HCT116 (cell line): Measurements from ENCODE around the gene STAC. TPM values are rescaled to one million over a fixed set of nuclear protein-coding genes. Genes with fewer than 3 reads are reported as not detected.

Source experiments
- ATAC-seq: fragments of 200-7000 bp; cut with Tn5 transposase; 2 replicates; pipeline ENCODE4 v1.9.1; 2020; ENCODE audit warnings: mild to moderate bottlenecking, moderate library complexity
- BruUV-seq: library from RNA; stranded (reverse); fragments of 400-500 nt; replicated peaks from 2 replicates; lab custom pipeline; 2021; lab: Mats Ljungman, UMichigan
- CTCF ChIA-PET: fragments of 300-600 bp; sonication (Branson Sonifier 250); formaldehyde crosslinking; loops from one replicate; lab custom pipeline; 2021; ENCODE audit warnings: antibody characterized with exemption; lab: Charles Lee
- POLR2A ChIA-PET: fragments of 300-600, 350-600 bp; sonication (Branson Sonifier 250); formaldehyde crosslinking; loops from one replicate; lab custom pipeline; 2021; ENCODE audit warnings: antibody characterized with exemption; lab: Charles Lee
- RAD21 ChIA-PET, 2 experiments: fragments of 300-600 bp; sonication (Branson Sonifier 250); formaldehyde crosslinking; loops; one replicate each; lab custom pipeline; 2023; ENCODE audit warnings: low total read pairs in 2 of 2; ENCODE audit not compliant: uncharacterized antibody in 2 of 2, unreplicated experiment in 2 of 2, low non-redundant PET in 1 of 2; lab: Charles Lee
- DNase-seq: peaks from one replicate; pipeline ENCODE4 v3.0.0-alpha.2; 2010; ENCODE audit warnings: low read depth, low spot score
- H2AFZ ChIP-seq: fragments of 200-600 bp; shearing (Covaris generic), sonication (generic); 2 replicates; pipeline ENCODE4 v1.6.1; 2017; ENCODE audit warnings: low read depth, mixed run types, mixed read lengths, antibody characterized with exemption, low read length; ENCODE audit not compliant: poor library complexity, severe bottlenecking
- H3K27ac ChIP-seq: 2 replicates; pipeline ENCODE4 v1.5.1; 2012; ENCODE audit warnings: low read depth, low read length
- H3K27me3 ChIP-seq: fragments of 200-600 bp; sonication (generic); 2 replicates; pipeline ENCODE4 v1.6.1; 2016; ENCODE audit warnings: mixed run types, low read length, mixed read lengths; ENCODE audit not compliant: insufficient read depth
- H3K36me3 ChIP-seq, 2 experiments: fragments of 200-500 bp in 1 of 2; fragments of 200-600 bp in 1 of 2; sonication (Bioruptor generic) in 1 of 2; sonication (generic) in 1 of 2; 2 replicates each; pipeline versions ENCODE4 v1.5.1 to v1.6.1; 2014 to 2016; ENCODE audit warnings: low read length in 2 of 2, inconsistent platforms in 1 of 2, mixed read lengths in 1 of 2, mixed run types in 1 of 2; ENCODE audit not compliant: insufficient read depth in 2 of 2, control insufficient read depth in 1 of 2
- H3K4me1 ChIP-seq, 2 experiments: fragments of 200-600 bp in 1 of 2; sonication (generic) in 1 of 2; 2 replicates each; pipeline versions ENCODE4 v1.5.1 to v1.6.1; 2012 to 2017; ENCODE audit warnings: low read length in 2 of 2, inconsistent platforms in 1 of 2, mild to moderate bottlenecking in 1 of 2, mixed read lengths in 1 of 2, mixed run types in 1 of 2, moderate library complexity in 1 of 2; ENCODE audit not compliant: insufficient read depth in 2 of 2, control insufficient read depth in 1 of 2
- H3K4me2 ChIP-seq: fragments of 200-600 bp; sonication (generic); 2 replicates; pipeline ENCODE4 v1.6.1; 2017; ENCODE audit warnings: mixed run types, low read length, mixed read lengths
- H3K4me3 ChIP-seq, 2 experiments: fragments of 200-600 bp in 1 of 2; sonication (generic) in 1 of 2; replicated peaks in 1 of 2; 2 replicates each; pipeline ENCODE4 v1.5.1; 2011 to 2016; ENCODE audit warnings: low read length in 2 of 2, control low read depth in 1 of 2, low read depth in 1 of 2, mild to moderate bottlenecking in 1 of 2, mixed read lengths in 1 of 2, mixed run types in 1 of 2
- H3K79me2 ChIP-seq: fragments of 200-600 bp; sonication (generic); 2 replicates; pipeline ENCODE4 v1.6.1; 2017; ENCODE audit warnings: mild to moderate bottlenecking, mixed run types, low read length, moderate library complexity, mixed read lengths; ENCODE audit not compliant: insufficient read depth
- H3K9ac ChIP-seq: fragments of 200-600 bp; sonication (generic); 2 replicates; pipeline ENCODE4 v1.6.1; 2016; ENCODE audit warnings: low read length, mixed read lengths
- H3K9me2 ChIP-seq: fragments of 200-600 bp; sonication (generic), shearing (Covaris generic); 2 replicates; pipeline ENCODE4 v1.6.1; 2017; ENCODE audit warnings: mixed run types, mild to moderate bottlenecking, moderate library complexity; ENCODE audit not compliant: insufficient read depth
- H3K9me3 ChIP-seq, 2 experiments: fragments of 200-500 bp in 1 of 2; fragments of 200-600 bp in 1 of 2; sonication (Bioruptor generic) in 1 of 2; sonication (generic) in 1 of 2; 2 replicates each; pipeline ENCODE4 v1.6.1; 2014 to 2017; ENCODE audit warnings: low read length in 2 of 2, mixed read lengths in 2 of 2, inconsistent platforms in 1 of 2, low read depth in 1 of 2, mild to moderate bottlenecking in 1 of 2, mixed run types in 1 of 2, moderate library complexity in 1 of 2; ENCODE audit not compliant: control insufficient read depth in 1 of 2, insufficient read depth in 1 of 2
- H4K20me1 ChIP-seq: fragments of 200-600 bp; sonication (generic), shearing (Covaris generic); 2 replicates; pipeline ENCODE4 v1.6.1; 2017; ENCODE audit warnings: mixed run types, mild to moderate bottlenecking, moderate library complexity; ENCODE audit not compliant: insufficient read depth
- CEBPB ChIP-seq: IDR thresholded peaks from 2 replicates; pipeline ENCODE4 v1.6.1; 2012; ENCODE audit warnings: low read depth
- EGR1 ChIP-seq: IDR thresholded peaks from 2 replicates; pipeline ENCODE4 v1.6.1; 2012; ENCODE audit warnings: low read depth
- ELF1 ChIP-seq: IDR thresholded peaks from 2 replicates; pipeline ENCODE4 v1.6.1; 2012; ENCODE audit warnings: low read depth, borderline replicate concordance
- FOSL1 ChIP-seq: IDR thresholded peaks from 2 replicates; pipeline ENCODE4 v1.6.1; 2012; ENCODE audit warnings: low read depth
- JUND ChIP-seq: IDR thresholded peaks from 2 replicates; pipeline ENCODE4 v1.6.1; 2012
- POLR2A ChIP-seq: IDR thresholded peaks from 2 replicates; pipeline ENCODE4 v1.7.0; 2011; ENCODE audit warnings: borderline replicate concordance; ENCODE audit not compliant: insufficient read depth, insufficient read length; ENCODE audit errors: extremely low read depth
- POLR2AphosphoS5 ChIP-seq: IDR thresholded peaks from 2 replicates; pipeline ENCODE4 v1.6.1; 2011; ENCODE audit warnings: mild to moderate bottlenecking, low read depth, low read length, moderate library complexity
- SIN3A ChIP-seq: IDR thresholded peaks from 2 replicates; pipeline ENCODE4 v1.6.1; 2012; ENCODE audit warnings: low read depth
- SP1 ChIP-seq: IDR thresholded peaks from 2 replicates; pipeline ENCODE4 v1.6.1; 2012; ENCODE audit warnings: low read depth
- SRF ChIP-seq: IDR thresholded peaks from 2 replicates; pipeline ENCODE4 v1.6.1; 2012; ENCODE audit warnings: low read depth
- TCF7L2 ChIP-seq: IDR thresholded peaks from 2 replicates; pipeline ENCODE4 v1.7.0; 2011; ENCODE audit warnings: borderline replicate concordance, inconsistent platforms; ENCODE audit not compliant: insufficient read depth, insufficient read length; ENCODE audit errors: extremely low read depth
- YY1 ChIP-seq: IDR thresholded peaks from 2 replicates; pipeline ENCODE4 v1.6.1; 2011; ENCODE audit warnings: low read length, low read depth, moderate library complexity, mild to moderate bottlenecking; ENCODE audit not compliant: insufficient replicate concordance; ENCODE audit errors: extremely low read depth
- ZBTB33 ChIP-seq: IDR thresholded peaks from 2 replicates; pipeline ENCODE4 v1.6.1; 2011; ENCODE audit warnings: mild to moderate bottlenecking, low read length, moderate library complexity; ENCODE audit not compliant: insufficient replicate concordance; ENCODE audit errors: extremely low read depth
- ZNF274 ChIP-seq: fragments of 200-500 bp; sonication (Bioruptor generic); IDR thresholded peaks from 2 replicates; pipeline ENCODE4 v1.6.1; 2014; ENCODE audit warnings: mild to moderate bottlenecking, low read depth, low read length, inconsistent platforms
- intact Hi-C: fragments of 100-400 bp; cut with micrococcal nuclease; formaldehyde crosslinking; loops from 2 replicates; pipeline ENCODE4 v1.10.0; 2022
- total RNA-seq: library from RNA; stranded (reverse); gene quantifications from one replicate; pipeline ENCODE4 v1.2.1, GENCODE V29; 2021; ENCODE audit not compliant: unreplicated experiment

STAC gene
- total RNA-seq, 1 experiment from 2014 or later, result not detected

- H2AFZ ChIP-seq, result no peak overlapping the region
- H3K27ac ChIP-seq, result no peak overlapping the region
- TF ChIP-seq ZNF274 (no peak), EGR1 (no peak), YY1 (no peak), TCF7L2 (no peak), ELF1 (no peak), SRF (no peak), POLR2A (no peak), CEBPB (no peak), FOSL1 (no peak), POLR2AphosphoS5 (no peak), JUND (no peak), SP1 (no peak), ZBTB33 (no peak), SIN3A (no peak)
- H3K9ac ChIP-seq, result no peak overlapping the region
- H4K20me1 ChIP-seq, result no peaks in the 10 kb centered on the region
- H3K79me2 ChIP-seq, result no peaks in the 10 kb centered on the region
- ChIA-PET POLR2A (no interaction called here), RAD21 (no interaction called here), CTCF (no interaction called here)
- DNase-seq, result no peak
- ATAC-seq, result no peak
- no peaks in the 10 kb centered on the region for H3K36me3 ChIP-seq
- BruUV-seq, result no TSS peak
- no peaks in the 10 kb centered on the region for H3K4me1 ChIP-seq
- no peaks in the 10 kb centered on the region for H3K9me2 ChIP-seq
- intact Hi-C loops, result no loop called here
- H3K4me2 ChIP-seq, result no peak overlapping the region
- H3K4me3 ChIP-seq, result no peak overlapping the region
- no peaks in the 10 kb centered on the region for H3K27me3 ChIP-seq
- H3K9me3 ChIP-seq, result no peaks in the 10 kb centered on the region
Measured at GRCh38 chr3:36457667-36458066, 77.4 kb downstream of the STAC start.
